ENCODE measurements around the gene TAS1R3.
"Not testable (repeated sequence)": the region's sequence is repeated elsewhere in the genome, so short reads cannot be mapped to it uniquely, and the experiment has no call there.

DNA sequence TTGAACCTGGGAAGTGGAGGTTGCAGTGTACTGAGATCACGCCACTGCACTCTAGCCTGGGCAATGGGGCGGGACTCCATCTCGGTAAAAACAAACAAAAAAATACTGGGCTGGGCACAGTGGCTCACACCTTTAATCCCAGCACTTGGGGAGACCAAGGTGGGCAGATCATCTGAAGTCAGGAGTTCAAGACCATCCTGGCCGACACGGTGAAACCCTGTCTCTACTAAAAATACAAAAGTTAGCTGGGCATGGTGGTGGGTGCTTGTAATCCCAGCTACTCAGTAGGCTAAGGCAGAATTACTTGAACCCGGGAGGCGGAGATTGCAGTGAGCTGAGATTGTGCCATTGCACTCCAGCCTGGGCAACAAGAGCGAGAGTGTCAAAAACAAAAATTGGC lies 14.9 kb upstream of the TAS1R3 start:
- TF ChIP-seq, protein P1, sequence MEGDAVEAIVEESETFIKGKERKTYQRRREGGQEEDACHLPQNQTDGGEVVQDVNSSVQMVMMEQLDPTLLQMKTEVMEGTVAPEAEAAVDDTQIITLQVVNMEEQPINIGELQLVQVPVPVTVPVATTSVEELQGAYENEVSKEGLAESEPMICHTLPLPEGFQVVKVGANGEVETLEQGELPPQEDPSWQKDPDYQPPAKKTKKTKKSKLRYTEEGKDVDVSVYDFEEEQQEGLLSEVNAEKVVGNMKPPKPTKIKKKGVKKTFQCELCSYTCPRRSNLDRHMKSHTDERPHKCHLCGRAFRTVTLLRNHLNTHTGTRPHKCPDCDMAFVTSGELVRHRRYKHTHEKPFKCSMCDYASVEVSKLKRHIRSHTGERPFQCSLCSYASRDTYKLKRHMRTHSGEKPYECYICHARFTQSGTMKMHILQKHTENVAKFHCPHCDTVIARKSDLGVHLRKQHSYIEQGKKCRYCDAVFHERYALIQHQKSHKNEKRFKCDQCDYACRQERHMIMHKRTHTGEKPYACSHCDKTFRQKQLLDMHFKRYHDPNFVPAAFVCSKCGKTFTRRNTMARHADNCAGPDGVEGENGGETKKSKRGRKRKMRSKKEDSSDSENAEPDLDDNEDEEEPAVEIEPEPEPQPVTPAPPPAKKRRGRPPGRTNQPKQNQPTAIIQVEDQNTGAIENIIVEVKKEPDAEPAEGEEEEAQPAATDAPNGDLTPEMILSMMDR (IDR thresholded peaks at IDR 0.05): not testable (repeated sequence)
- not testable (repeated sequence) for TF ChIP-seq EP300, POLR2A (IDR thresholded peaks at IDR 0.05)
